ENCODE data around the gene REX1BD. TPM values are rescaled to one million over a fixed set of nuclear protein-coding genes. Genes with fewer than 3 reads are reported as not detected.

Gene REX1BD
- total and polyA plus RNA-seq, 2 of the 13 experiments (the other 11 are each of a cell fraction or from before 2014, with no cell fraction given): 7.5 to 25.4 TPM

GRCh38 chr19:18588611-18589379 is at the start of gene REX1BD (continued):
- TF ChIP-seq PRDM10 (CRISPR knock-in tag; IDR thresholded peaks at IDR 0.05; ENCODE audit: low read depth) (no peak), ZNF672 (CRISPR knock-in tag; IDR thresholded peaks at IDR 0.05) (no peak), ZNF761 (CRISPR knock-in tag; conservative IDR thresholded peaks at IDR 0.05) (peak; percentile 13; the same call in 1 of the 2 replicates), ZNF552 (CRISPR knock-in tag; IDR thresholded peaks at IDR 0.05; ENCODE audit: borderline replicate concordance) (0 out of 2 replicates have a peak, but pooled peaks have one; percentile 15), NONO (IDR thresholded peaks at IDR 0.05) (no peak), NONO (CRISPR knock-in tag; conservative IDR thresholded peaks at IDR 0.05) (peak; percentile 52; the same call in 1 of the 2 replicates), ZBTB3 (CRISPR knock-in tag; IDR thresholded peaks at IDR 0.05; ENCODE audit: borderline replicate concordance, low read depth) (no peak; the same call in 1 of the 2 replicates), ZSCAN5A (CRISPR knock-in tag; IDR thresholded peaks at IDR 0.05; ENCODE audit: borderline replicate concordance) (no peak), ZNF781 (CRISPR knock-in tag; IDR thresholded peaks at IDR 0.05; ENCODE audit: borderline replicate concordance, not compliant biosample characterization) (peak; percentile 34), ZFP82 (CRISPR knock-in tag; IDR thresholded peaks at IDR 0.05; ENCODE audit: borderline replicate concordance) (0 out of 2 replicates have a peak, but pooled peaks have one; percentile 64), JUNB (CRISPR knock-in tag; IDR thresholded peaks at IDR 0.05; ENCODE audit: borderline replicate concordance) (no peak), KAT8 (CRISPR knock-in tag; IDR thresholded peaks at IDR 0.05) (peak; percentile 76), ZNF484 (CRISPR knock-in tag; IDR thresholded peaks at IDR 0.05; ENCODE audit: borderline replicate concordance, low read depth) (0 out of 2 replicates have a peak, but pooled peaks have one; percentile 33), NCOR1 (IDR thresholded peaks at IDR 0.05; ENCODE audit: borderline replicate concordance, low read length) (no peak; the same call in 1 of the 2 replicates), E2F2 (CRISPR knock-in tag; IDR thresholded peaks at IDR 0.05; ENCODE audit: borderline replicate concordance) (0 out of 2 replicates have a peak, but pooled peaks have one; percentile 31)
- TF ChIP-seq, protein P1, sequence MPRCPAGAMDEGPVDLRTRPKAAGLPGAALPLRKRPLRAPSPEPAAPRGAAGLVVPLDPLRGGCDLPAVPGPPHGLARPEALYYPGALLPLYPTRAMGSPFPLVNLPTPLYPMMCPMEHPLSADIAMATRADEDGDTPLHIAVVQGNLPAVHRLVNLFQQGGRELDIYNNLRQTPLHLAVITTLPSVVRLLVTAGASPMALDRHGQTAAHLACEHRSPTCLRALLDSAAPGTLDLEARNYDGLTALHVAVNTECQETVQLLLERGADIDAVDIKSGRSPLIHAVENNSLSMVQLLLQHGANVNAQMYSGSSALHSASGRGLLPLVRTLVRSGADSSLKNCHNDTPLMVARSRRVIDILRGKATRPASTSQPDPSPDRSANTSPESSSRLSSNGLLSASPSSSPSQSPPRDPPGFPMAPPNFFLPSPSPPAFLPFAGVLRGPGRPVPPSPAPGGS (CRISPR knock-in tag; IDR thresholded peaks at IDR 0.05): no peak
